ENCODE data around the gene CPED1.

DNA sequence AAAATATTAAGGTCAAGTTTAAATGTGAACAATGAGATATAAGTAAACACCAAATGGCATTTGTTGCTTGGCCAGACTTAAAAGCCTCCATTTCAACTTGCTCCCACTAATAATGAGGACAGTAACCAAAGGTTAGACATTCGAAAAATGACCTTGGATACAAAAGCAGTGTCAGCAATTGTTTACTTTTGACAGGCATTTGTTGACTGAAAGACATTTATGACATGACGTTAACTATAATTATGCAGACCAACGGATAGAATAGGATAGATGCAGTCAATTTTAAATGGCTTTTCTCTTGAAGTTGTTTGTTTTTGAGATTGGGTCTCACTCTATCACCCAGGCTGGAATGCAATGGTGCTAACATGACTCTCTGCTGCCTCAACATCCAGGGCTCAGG, 333.9 kb downstream of the CPED1 start:
- TF ChIP-seq, protein P1, sequence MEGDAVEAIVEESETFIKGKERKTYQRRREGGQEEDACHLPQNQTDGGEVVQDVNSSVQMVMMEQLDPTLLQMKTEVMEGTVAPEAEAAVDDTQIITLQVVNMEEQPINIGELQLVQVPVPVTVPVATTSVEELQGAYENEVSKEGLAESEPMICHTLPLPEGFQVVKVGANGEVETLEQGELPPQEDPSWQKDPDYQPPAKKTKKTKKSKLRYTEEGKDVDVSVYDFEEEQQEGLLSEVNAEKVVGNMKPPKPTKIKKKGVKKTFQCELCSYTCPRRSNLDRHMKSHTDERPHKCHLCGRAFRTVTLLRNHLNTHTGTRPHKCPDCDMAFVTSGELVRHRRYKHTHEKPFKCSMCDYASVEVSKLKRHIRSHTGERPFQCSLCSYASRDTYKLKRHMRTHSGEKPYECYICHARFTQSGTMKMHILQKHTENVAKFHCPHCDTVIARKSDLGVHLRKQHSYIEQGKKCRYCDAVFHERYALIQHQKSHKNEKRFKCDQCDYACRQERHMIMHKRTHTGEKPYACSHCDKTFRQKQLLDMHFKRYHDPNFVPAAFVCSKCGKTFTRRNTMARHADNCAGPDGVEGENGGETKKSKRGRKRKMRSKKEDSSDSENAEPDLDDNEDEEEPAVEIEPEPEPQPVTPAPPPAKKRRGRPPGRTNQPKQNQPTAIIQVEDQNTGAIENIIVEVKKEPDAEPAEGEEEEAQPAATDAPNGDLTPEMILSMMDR (IDR thresholded peaks at IDR 0.05; ENCODE audit: poor library complexity, severe bottlenecking): no peak
- TF ChIP-seq, protein P2, sequence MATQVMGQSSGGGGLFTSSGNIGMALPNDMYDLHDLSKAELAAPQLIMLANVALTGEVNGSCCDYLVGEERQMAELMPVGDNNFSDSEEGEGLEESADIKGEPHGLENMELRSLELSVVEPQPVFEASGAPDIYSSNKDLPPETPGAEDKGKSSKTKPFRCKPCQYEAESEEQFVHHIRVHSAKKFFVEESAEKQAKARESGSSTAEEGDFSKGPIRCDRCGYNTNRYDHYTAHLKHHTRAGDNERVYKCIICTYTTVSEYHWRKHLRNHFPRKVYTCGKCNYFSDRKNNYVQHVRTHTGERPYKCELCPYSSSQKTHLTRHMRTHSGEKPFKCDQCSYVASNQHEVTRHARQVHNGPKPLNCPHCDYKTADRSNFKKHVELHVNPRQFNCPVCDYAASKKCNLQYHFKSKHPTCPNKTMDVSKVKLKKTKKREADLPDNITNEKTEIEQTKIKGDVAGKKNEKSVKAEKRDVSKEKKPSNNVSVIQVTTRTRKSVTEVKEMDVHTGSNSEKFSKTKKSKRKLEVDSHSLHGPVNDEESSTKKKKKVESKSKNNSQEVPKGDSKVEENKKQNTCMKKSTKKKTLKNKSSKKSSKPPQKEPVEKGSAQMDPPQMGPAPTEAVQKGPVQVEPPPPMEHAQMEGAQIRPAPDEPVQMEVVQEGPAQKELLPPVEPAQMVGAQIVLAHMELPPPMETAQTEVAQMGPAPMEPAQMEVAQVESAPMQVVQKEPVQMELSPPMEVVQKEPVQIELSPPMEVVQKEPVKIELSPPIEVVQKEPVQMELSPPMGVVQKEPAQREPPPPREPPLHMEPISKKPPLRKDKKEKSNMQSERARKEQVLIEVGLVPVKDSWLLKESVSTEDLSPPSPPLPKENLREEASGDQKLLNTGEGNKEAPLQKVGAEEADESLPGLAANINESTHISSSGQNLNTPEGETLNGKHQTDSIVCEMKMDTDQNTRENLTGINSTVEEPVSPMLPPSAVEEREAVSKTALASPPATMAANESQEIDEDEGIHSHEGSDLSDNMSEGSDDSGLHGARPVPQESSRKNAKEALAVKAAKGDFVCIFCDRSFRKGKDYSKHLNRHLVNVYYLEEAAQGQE (IDR thresholded peaks at IDR 0.05; ENCODE audit: borderline replicate concordance): no peak
- TF ChIP-seq TAF1 (IDR thresholded peaks at IDR 0.05; ENCODE audit: low read depth) (no peak), EZH2 (IDR thresholded peaks at IDR 0.05; ENCODE audit: borderline replicate concordance, insufficient read depth, low read length, poor library complexity, severe bottlenecking) (no peak), EP300 (conservative IDR thresholded peaks at IDR 0.05; ENCODE audit: poor library complexity, severe bottlenecking) (no peak), POLR2AphosphoS5 (IDR thresholded peaks at IDR 0.05) (no peak), MXI1 (conservative IDR thresholded peaks at IDR 0.05; ENCODE audit: poor library complexity, severe bottlenecking) (no peak), RAD21 (conservative IDR thresholded peaks at IDR 0.05) (no peak), SMC3 (conservative IDR thresholded peaks at IDR 0.05; ENCODE audit: poor library complexity) (no peak)
